Suprapubic skin (tissue), 3 donors: ENCODE data around the gene ATE1.

Experiments used
- POLR2A ChIP-seq, 2 donors: fragments of 450-650 bp; IDR thresholded peaks; one replicate each; pipeline ENCODE4 v1.6.1; 2017; ENCODE audit warnings: antibody characterized with exemption in 2 of 2, mild to moderate bottlenecking in 2 of 2, moderate library complexity in 2 of 2
- TF ChIP-seq, protein P1 (sequence below), 2 donors: fragments of 200-600 bp in 1 of 2; fragments of 450-650 bp in 1 of 2; sonication (generic) in 1 of 2; IDR thresholded peaks; one replicate each; pipeline ENCODE4 v1.5.1; 2016 to 2019; ENCODE audit warnings: antibody characterized with exemption in 2 of 2, mild to moderate bottlenecking in 1 of 2, moderate library complexity in 1 of 2

GRCh38 chr10:121774813-121775212 lies 153.0 kb downstream of the ATE1 start:
- TF ChIP-seq POLR2A (IDR thresholded peaks at IDR 0.05): no peak
- TF ChIP-seq, protein P1, sequence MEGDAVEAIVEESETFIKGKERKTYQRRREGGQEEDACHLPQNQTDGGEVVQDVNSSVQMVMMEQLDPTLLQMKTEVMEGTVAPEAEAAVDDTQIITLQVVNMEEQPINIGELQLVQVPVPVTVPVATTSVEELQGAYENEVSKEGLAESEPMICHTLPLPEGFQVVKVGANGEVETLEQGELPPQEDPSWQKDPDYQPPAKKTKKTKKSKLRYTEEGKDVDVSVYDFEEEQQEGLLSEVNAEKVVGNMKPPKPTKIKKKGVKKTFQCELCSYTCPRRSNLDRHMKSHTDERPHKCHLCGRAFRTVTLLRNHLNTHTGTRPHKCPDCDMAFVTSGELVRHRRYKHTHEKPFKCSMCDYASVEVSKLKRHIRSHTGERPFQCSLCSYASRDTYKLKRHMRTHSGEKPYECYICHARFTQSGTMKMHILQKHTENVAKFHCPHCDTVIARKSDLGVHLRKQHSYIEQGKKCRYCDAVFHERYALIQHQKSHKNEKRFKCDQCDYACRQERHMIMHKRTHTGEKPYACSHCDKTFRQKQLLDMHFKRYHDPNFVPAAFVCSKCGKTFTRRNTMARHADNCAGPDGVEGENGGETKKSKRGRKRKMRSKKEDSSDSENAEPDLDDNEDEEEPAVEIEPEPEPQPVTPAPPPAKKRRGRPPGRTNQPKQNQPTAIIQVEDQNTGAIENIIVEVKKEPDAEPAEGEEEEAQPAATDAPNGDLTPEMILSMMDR (IDR thresholded peaks at IDR 0.05): no peak
